Testis (tissue), 3 donors: Measurements from ENCODE around the gene RFXANK. TPM values are rescaled to one million over a fixed set of nuclear protein-coding genes. Genes with fewer than 3 reads are reported as not detected.

ENCODE experiments used
- DNase-seq: peaks from one replicate; pipeline ENCODE4 v3.0.0-alpha.2; 2019
- H3K27ac ChIP-seq, 2 donors: fragments of 200-600 bp; sonication (generic); one replicate each; pipeline ENCODE4 v1.5.1; 2019
- H3K27me3 ChIP-seq: fragments of 200-600 bp; sonication (generic); one replicate; pipeline ENCODE4 v1.5.1; 2019
- H3K36me3 ChIP-seq: fragments of 200-600 bp; sonication (generic); one replicate; pipeline ENCODE4 v1.5.1; 2017; ENCODE audit warnings: low read depth; ENCODE audit errors: missing control alignments
- H3K4me1 ChIP-seq: fragments of 200-600 bp; sonication (generic); one replicate; pipeline ENCODE4 v1.5.1; 2019
- H3K4me3 ChIP-seq, 2 donors: fragments of 200-600 bp; sonication (generic); one replicate each; pipeline ENCODE4 v1.5.1; 2017 to 2019
- H3K9me3 ChIP-seq: fragments of 200-600 bp; sonication (generic); one replicate; pipeline ENCODE4 v1.5.1; 2017
- CTCF ChIP-seq, 3 experiments: fragments of 450-650 bp in 2 of 3; fragments of 200-600 bp in 1 of 3; sonication (generic) in 1 of 3; IDR thresholded peaks; one replicate each; pipeline ENCODE4 v1.5.1; 2016 to 2019; ENCODE audit warnings: antibody characterized with exemption in 3 of 3, mild to moderate bottlenecking in 2 of 3, moderate library complexity in 1 of 3
- POLR2A ChIP-seq: fragments of 450-650 bp; IDR thresholded peaks from one replicate; pipeline ENCODE4 v1.6.1; 2017; ENCODE audit warnings: antibody characterized with exemption, mild to moderate bottlenecking, moderate library complexity
- WGBS, 2 donors: methylation state at CpG; one replicate each; pipeline ENCODE4 v1.1.5; 2018; 5-methylcytosine and 5-hydroxymethylcytosine counted together
- intact Hi-C: fragments of 100-400 bp; cut with DNase I; formaldehyde crosslinking; loops from one replicate; pipeline ENCODE4 v1.15.1; 2023; ENCODE audit warnings: low total_unique reads
- polyA plus RNA-seq: library from polyadenylated mRNA; stranded (reverse); fragments of 350-450 nt; fragmentation: Illumina TruSeq; extraction: RNeasy Lipid Tissue Mini Kit (QIAGEN cat#74804); gene quantifications from one replicate; pipeline ENCODE4 v1.2.3, GENCODE V29; 2014; ENCODE audit warnings: low read depth, low replicate concordance; ENCODE audit not compliant: insufficient read depth
- total RNA-seq, 2 donors: library from RNA; depleted of rRNA; stranded (reverse); fragments of >200 nt; gene quantifications; one replicate each; pipeline ENCODE4 v1.2.3, GENCODE V29; 2016

RFXANK gene
- total and polyA plus RNA-seq, 3 donors from 2014 or later: 35.1 to 40.4 (median 35.7) TPM

- intact Hi-C loops: no loop called here
- WGBS, 2 donors: 90% methylated on average over 2 of the region's 2 CpGs
Observed at GRCh38 chr19:19234220-19234816, 42.3 kb downstream of the RFXANK start.

GRCh38 chr19:19236173-19236572 is 44.1 kb downstream of the RFXANK start:
- no peak for DNase-seq

More at GRCh38 chr19:19234220-19234816, 42.3 kb downstream of the RFXANK start:
- no peaks in the 10 kb centered on the region for H3K36me3 ChIP-seq
- H3K27ac ChIP-seq: no peak overlapping the region
- no peaks in the 10 kb centered on the region for H3K4me1 ChIP-seq
- no peaks in the 10 kb centered on the region for H3K9me3 ChIP-seq
- H3K27me3 ChIP-seq: no peaks in the 10 kb centered on the region
- DNase-seq: no peak
- no peak overlapping the region for H3K4me3 ChIP-seq
- TF ChIP-seq POLR2A (no peak), CTCF (IDR thresholded peaks at IDR 0.05) (no peak)

GRCh38 chr19:19238126-19238894 is 46.3 kb downstream of the RFXANK start:
- Histone ChIP-seq H3K4me1 (no peaks in the 10 kb centered on the region), H3K36me3 (no peaks in the 10 kb centered on the region), H3K27ac (no peak overlapping the region), H3K4me3 (no peak overlapping the region), H3K9me3 (no peaks in the 10 kb centered on the region), H3K27me3 (no peaks in the 10 kb centered on the region)
- 73 to 76% methylated on average over 17 to 18 of the region's 18 CpGs for WGBS, 2 donors
- TF ChIP-seq CTCF (IDR thresholded peaks at IDR 0.05) (no peak), POLR2A (no peak)
- DNase-seq: no peak
- intact Hi-C loops: no loop called here

More at GRCh38 chr19:19236173-19236572, 44.1 kb downstream of the RFXANK start:
- no peaks in the 10 kb centered on the region for H3K9me3 ChIP-seq
- H3K4me3 ChIP-seq: no peak overlapping the region
- H3K36me3 ChIP-seq: no peaks in the 10 kb centered on the region
- no peaks in the 10 kb centered on the region for H3K27me3 ChIP-seq
- no peak overlapping the region for H3K27ac ChIP-seq
- TF ChIP-seq CTCF (IDR thresholded peaks at IDR 0.05) (no peak), POLR2A (no peak)
- intact Hi-C loops: no loop called here
- no peaks in the 10 kb centered on the region for H3K4me1 ChIP-seq

- Histone ChIP-seq H3K27me3 (no peaks in the 10 kb centered on the region), H3K4me3 (no peak overlapping the region), H3K4me1 (no peaks in the 10 kb centered on the region), H3K36me3 (no peaks in the 10 kb centered on the region), H3K9me3 (no peaks in the 10 kb centered on the region), H3K27ac (no peak overlapping the region)
- intact Hi-C loops: no loop called here
- no peak for DNase-seq
- TF ChIP-seq POLR2A (no peak), CTCF (IDR thresholded peaks at IDR 0.05) (no peak)
Observed at GRCh38 chr19:19239675-19240074, 47.6 kb downstream of the RFXANK start.
